GM12878 (cell line): Measurements from ENCODE around the gene INPP4B.

ENCODE experiments used
- CTCF ChIP-seq, 3 experiments: IDR thresholded peaks in 2 of 3; conservative IDR thresholded peaks in 1 of 3; 2 replicates each; pipeline ENCODE4 v1.5.1; 2011; ENCODE audit warnings: low read depth in 3 of 3, low read length in 3 of 3, mild to moderate bottlenecking in 3 of 3, control low read depth in 2 of 3, moderate library complexity in 2 of 3, inconsistent platforms in 1 of 3, mixed read lengths in 1 of 3; ENCODE audit not compliant: control insufficient read depth in 2 of 3, insufficient read depth in 1 of 3; ENCODE audit errors: extremely low read depth in 1 of 3
- EZH2 ChIP-seq: IDR thresholded peaks from 2 replicates; pipeline ENCODE4 v1.6.1; 2012; ENCODE audit warnings: low read depth, mild to moderate bottlenecking, control low read depth, inconsistent platforms, low read length, borderline replicate concordance; ENCODE audit not compliant: control insufficient read depth
- FOS ChIP-seq: IDR thresholded peaks from 3 replicates; pipeline ENCODE4 v1.6.1; 2011; ENCODE audit warnings: borderline replicate concordance; ENCODE audit not compliant: insufficient read length; ENCODE audit errors: extremely low read depth
- FOXM1 ChIP-seq: IDR thresholded peaks from 2 replicates; pipeline ENCODE4 v1.6.1; 2012; ENCODE audit warnings: low read depth, mild to moderate bottlenecking, inconsistent platforms, low read length, moderate library complexity
- LARP7 ChIP-seq: fragments of 450-650 bp; IDR thresholded peaks from 2 replicates; pipeline ENCODE4 v1.6.1; 2017; ENCODE audit warnings: mild to moderate bottlenecking
- POLR2A ChIP-seq: IDR thresholded peaks from 2 replicates; pipeline ENCODE4 v1.6.1; 2011; ENCODE audit warnings: low read depth, mild to moderate bottlenecking, low read length
- SKIL ChIP-seq: fragments of 450-650 bp; IDR thresholded peaks from 2 replicates; pipeline ENCODE4 v1.6.1; 2017; ENCODE audit warnings: mild to moderate bottlenecking, low read depth, inconsistent platforms; ENCODE audit not compliant: poor library complexity, severe bottlenecking
- USF2 ChIP-seq: IDR thresholded peaks from 2 replicates; pipeline ENCODE4 v1.6.1; 2011; ENCODE audit warnings: low read depth, low read length, improper control_type of control experiment, borderline replicate concordance
- ZBED1 ChIP-seq: IDR thresholded peaks from 2 replicates; pipeline ENCODE4 v1.6.1; 2016; ENCODE audit warnings: borderline replicate concordance
- ZNF274 ChIP-seq: IDR thresholded peaks from one replicate; pipeline ENCODE4 v1.8.0; 2011; ENCODE audit not compliant: insufficient read length, insufficient read depth
- ZNF687 ChIP-seq: fragments of 450-650 bp; IDR thresholded peaks from 2 replicates; pipeline ENCODE4 v1.6.1; 2017; ENCODE audit warnings: mild to moderate bottlenecking, moderate library complexity

GRCh38 chr4:142427456-142427855 is 418.6 kb downstream of the INPP4B start:
- TF ChIP-seq USF2 (no peak), POLR2A (no peak), CTCF (IDR thresholded peaks at IDR 0.05 in 2 of 3, conservative IDR thresholded peaks at IDR 0.05 in 1 of 3; ENCODE audit: control insufficient read depth in 2 of 3, extremely low read depth in 1 of 3, insufficient read depth in 1 of 3, low read depth in 3 of 3, low read length in 3 of 3) (no peak), ZNF687 (no peak), FOXM1 (no peak), EZH2 (no peak), FOS (no peak), LARP7 (no peak), ZNF274 (no peak), ZBED1 (no peak), SKIL (no peak)
